ENCODE data around the gene EIF3A.
A peak's percentile ranks its signal among the peaks of the same experiment; 100 is the strongest.
"Not testable (repeated sequence)": the region's sequence is repeated elsewhere in the genome, so short reads cannot be mapped to it uniquely, and the experiment has no call there.

The EIF3A gene

DNA sequence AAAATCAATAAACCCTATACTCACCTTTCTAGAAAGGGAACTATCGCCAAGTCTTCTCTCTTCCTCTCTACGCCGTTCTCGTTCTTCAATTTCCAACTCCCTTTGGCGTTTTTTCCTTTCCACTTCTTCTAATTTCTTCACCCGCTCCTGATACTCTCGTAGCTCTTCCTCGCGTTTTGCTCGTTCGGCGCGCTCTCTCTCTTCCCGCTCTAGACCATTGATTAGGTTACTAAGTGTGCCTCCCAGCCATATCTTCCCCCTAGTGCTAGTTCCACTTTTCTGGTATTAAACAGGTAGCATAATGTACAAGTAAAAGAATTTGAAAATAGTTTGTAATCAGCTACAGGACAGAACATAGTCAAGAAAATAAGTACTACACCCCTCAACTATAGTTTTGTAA, 30.8 kb downstream of the EIF3A start:
- DNase-seq (ENCODE audit: low spot score), result no peak

DNA sequence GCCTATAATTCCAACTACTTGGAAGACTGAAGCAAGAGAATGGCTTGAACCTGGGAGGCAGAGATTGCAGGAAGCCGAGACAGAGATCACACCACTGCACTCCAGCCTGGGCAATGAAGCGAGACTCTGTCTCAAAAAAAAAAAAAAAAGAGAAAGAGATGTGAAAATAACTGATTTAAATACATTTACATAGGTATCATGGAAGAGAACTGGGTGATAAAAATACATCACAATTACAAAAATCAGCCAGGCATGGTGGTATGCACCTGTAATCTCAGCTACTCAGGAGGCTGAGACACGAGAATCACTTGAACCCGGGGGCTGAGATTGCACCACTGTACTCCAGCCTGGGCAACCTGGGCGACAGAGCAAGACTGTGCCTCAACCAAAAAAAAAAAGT, 31.3 kb downstream of the EIF3A start:
- no peak for DNase-seq (ENCODE audit: low spot score)

DNA sequence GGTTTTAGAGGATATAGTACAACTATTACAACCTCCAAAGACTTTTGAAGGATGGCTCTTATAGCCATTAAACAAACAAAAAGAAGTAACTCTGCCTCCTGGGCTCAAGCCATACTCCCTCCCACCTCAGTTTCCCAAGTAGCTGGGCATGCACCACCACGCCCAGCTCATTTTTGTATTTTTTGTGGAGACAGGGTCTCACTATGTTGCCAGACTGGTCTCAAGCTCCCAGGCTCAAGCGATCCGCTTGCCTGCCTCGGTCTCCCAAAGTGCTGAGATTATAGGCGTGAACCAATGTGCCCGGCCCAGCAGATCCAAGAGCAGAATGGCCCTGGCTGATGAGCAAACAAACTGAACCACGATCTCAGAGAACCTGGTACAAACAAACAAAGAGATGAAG, 35.1 kb downstream of the EIF3A start:
- DNase-seq (ENCODE audit: low spot score), result no peak

- DNase-seq (ENCODE audit: low spot score), result no peak
Measured at GRCh38 chr10:119042169-119042568, 38.4 kb downstream of the EIF3A start.

DNA sequence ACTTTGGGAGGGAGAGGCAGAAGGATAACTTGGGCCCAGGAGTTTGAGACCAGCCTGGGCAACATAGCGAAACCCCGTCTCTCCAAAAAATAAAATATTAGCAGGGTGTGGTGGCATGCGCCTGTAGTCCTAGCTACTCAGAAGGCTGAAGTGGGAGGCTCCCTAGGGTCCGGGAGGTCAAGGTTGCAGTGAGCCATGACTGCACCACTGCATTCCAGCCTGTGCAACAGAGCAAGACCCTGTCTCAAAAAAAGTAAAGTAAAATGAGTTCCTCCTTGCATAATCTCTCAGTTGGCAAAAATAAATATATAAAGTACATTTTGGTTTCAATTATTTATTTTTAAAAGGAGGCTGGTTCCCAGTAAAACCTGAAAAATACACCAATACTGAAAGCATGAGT, 39.3 kb downstream of the EIF3A start:
- DNase-seq (ENCODE audit: low spot score), result no peak

DNA sequence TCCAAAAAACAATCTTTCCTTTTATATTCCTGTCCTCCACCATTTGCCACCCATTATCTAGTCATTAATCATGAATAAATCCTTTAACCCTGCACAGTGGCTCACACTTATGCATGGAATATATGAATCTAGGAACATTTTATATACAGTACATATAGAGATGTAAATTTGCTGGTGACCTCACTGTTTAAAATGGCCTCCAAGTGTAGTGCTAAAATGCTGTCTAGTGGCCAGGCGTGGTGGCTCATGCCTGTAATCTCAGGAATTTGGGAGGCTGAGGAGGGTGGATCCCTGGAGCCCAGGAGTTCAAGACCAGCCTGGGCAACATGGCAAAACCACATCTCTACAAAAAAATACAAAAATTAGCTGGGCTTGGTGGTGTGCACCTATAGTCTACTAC, 41.5 kb downstream of the EIF3A start:
- no peak for DNase-seq (ENCODE audit: low spot score)

DNA sequence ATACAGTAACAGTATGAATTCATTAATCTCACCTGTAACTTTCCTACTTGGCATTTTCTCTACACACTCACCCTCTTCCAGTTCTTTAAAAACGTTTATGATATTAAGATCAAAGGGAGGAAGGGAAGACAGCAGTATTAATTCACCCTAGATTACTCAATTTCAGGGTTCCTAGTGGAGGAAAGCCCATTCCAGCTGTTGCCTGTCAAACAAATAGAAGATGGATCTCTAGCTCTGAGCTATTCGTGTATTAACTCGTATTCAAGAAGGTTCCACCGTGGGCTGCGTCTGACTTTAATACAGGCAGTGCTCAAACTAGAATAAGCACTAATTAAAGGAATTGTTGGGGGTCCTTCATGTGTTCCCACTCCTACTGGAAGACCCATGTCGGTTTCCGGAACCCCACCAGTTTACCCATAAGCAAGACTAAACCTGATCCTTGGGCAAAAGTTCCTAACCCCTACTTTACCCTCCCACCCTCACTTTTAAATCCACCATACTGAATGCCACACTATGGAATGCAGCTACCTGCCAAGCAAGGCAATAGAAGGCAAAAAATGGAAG, 49.0 kb downstream of the EIF3A start:
- no peak for DNase-seq (ENCODE audit: low spot score)

GRCh38 chr10:119030421-119031250, 50.0 kb downstream of the EIF3A start:
- peak; percentile 43 for DNase-seq (ENCODE audit: low spot score)

DNA sequence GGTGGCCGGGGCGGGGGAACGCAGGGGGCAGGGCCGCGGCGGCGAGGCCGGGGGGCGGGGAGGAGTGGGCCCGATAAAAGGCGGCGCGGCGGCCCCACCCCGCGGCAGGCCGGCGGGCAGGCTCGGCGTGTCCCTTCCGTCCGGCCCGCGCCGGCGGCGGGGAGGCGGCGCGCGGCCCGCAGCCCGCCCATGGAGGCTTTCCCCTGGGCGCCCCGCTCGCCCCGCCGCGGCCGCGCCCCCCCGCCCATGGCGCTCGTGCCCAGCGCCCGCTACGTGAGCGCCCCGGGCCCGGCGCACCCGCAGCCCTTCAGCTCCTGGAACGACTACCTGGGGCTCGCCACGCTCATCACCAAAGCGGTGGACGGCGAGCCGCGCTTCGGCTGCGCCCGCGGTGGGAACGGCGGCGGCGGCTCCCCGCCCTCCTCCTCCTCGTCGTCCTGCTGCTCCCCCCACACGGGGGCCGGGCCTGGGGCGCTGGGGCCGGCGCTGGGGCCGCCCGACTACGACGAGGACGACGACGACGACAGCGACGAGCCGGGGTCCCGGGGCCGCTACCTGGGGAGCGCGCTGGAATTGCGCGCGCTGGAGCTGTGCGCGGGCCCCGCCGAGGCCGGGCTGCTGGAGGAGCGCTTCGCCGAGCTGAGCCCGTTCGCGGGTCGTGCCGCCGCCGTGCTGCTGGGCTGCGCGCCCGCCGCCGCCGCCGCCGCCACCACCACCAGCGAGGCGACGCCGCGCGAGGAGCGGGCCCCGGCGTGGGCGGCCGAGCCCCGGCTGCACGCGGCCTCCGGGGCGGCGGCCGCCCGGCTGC, 50.8 kb downstream of the EIF3A start, which contains the start of gene NANOS1:
TSS of gene NANOS1 (plus strand) at position 102 of the 808 bp plus-strand sequence. CDS start at position 190, 88 bp downstream.
- no peak for DNase-seq (ENCODE audit: low spot score)

DNA sequence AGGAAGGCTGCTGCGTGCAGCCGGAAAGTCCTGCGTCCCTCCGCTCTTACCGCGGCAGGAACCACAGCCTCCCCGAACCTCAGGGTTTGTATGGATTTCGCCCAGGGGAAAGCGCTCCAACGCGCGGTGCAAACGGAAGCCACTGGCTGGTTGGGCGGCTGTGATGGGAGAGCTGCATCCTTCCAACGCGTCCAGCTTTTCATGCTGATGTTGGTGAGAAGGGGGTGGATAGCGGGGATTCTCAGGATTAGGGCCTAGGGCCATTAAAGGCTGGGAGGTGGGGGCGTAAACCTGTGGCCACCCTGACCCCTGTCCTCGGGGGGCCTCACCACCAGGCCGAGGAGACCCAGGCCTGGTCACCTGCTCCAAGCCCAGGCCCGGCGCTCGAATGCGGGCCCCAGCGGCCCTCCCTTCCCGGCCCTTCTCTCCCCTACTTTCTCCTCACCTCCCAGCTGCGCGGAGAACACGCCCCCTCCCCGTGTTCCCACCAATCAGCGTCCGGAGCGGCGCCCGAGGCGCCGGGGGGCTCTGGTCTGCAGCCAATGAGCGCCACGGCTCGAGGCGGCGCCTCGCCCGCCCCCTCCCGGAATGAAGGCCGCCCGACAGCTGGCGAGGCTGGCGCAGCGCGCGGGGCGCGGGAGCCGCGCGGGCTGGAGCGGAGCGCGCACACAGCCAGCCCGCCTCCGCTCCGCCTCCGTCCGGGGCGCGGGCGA, 51.6 kb downstream of the EIF3A start:
- DNase-seq (ENCODE audit: low spot score), result peak; percentile 88

- not testable (repeated sequence) for DNase-seq (ENCODE audit: low spot score)
Measured at GRCh38 chr10:119028445-119028899, 52.1 kb downstream of the EIF3A start.

GRCh38 chr10:119026301-119027110, 54.1 kb downstream of the EIF3A start:
- DNase-seq (ENCODE audit: low spot score), result no peak

- DNase-seq (ENCODE audit: low spot score), result no peak
Measured at GRCh38 chr10:119025776-119026175, 54.8 kb downstream of the EIF3A start.

- no peak for DNase-seq (ENCODE audit: low spot score)
Measured at GRCh38 chr10:119025336-119025735, 55.3 kb downstream of the EIF3A start.

DNA sequence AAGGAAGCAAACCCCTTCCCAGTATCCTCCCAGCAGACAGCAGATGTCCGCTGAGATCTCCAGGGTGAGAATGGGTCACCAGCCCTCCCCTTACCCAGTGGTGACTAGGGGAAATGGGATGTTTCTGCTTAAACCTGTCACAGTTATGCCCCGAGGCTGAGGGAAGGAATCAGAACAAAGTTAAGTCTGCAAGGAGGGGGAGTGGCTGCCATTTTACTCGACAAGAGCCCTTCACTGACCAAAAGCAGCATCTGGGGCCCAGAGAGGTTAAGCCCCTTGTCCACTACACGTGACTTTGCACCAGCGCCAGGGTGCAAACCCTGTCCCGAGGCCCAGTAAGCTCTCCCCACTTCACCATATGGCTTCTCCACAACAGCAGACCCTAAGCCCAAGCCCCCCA, 55.7 kb downstream of the EIF3A start:
- DNase-seq (ENCODE audit: low spot score), result no peak

GRCh38 chr10:119023553-119023868, 57.1 kb downstream of the EIF3A start:
- DNase-seq (ENCODE audit: low spot score), result no peak

DNA sequence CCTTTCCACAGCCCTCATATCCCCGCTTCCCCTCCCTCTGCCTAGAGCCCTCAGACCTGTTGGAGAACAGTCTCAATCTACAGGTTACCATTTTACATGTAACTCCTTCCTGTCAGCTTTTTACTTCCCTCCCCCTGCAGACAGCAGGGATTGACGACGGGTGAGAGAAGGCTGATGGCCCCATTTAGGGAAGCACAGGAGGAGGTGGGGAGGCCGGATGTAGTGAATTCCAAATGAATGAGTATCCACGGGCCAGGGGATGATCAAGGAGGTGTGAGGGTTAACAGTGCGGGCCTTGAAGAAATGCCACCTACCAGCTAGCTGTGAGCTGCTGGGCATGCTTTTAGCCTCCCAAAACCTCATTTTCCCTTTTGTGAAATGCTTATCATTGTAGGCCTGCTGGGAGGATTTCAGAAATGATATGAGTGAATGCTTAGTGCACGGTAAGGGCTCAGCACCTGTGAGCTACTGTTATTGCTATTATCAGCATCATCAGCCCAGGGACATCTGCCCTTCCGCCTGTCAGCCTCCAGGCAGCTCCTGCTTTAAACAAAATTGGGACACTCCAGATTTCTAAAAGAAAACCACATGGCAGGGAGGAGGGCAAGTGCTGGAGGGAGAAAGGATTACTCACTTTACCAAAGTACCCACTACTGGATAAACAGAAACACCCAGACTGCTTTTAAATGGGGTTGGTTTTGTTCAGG, 57.6 kb downstream of the EIF3A start:
- DNase-seq (ENCODE audit: low spot score), result no peak

GRCh38 chr10:119020627-119020946, 60.0 kb downstream of the EIF3A start:
- no peak for DNase-seq (ENCODE audit: low spot score)

- DNase-seq (ENCODE audit: low spot score), result no peak
Measured at GRCh38 chr10:119007211-119007574, 73.4 kb downstream of the EIF3A start.

- no peak for DNase-seq (ENCODE audit: low spot score)
Measured at GRCh38 chr10:119006451-119007210, 74.0 kb downstream of the EIF3A start.

All from CD4-positive, alpha-beta T cell treated with Interleukin-2 at 100 ng/mL for 4 hours (primary cell).